Testis (tissue), 3 donors: ENCODE measurements around the gene MINDY2. TPM values are rescaled to one million over a fixed set of nuclear protein-coding genes. Genes with fewer than 3 reads are reported as not detected.

Source experiments
- DNase-seq: peaks from one replicate; pipeline ENCODE4 v3.0.0-alpha.2; 2019
- H3K27ac ChIP-seq, 2 donors: fragments of 200-600 bp; sonication (generic); one replicate each; pipeline ENCODE4 v1.5.1; 2019
- H3K27me3 ChIP-seq: fragments of 200-600 bp; sonication (generic); one replicate; pipeline ENCODE4 v1.5.1; 2019
- H3K36me3 ChIP-seq: fragments of 200-600 bp; sonication (generic); one replicate; pipeline ENCODE4 v1.5.1; 2017; ENCODE audit warnings: low read depth; ENCODE audit errors: missing control alignments
- H3K4me1 ChIP-seq: fragments of 200-600 bp; sonication (generic); one replicate; pipeline ENCODE4 v1.5.1; 2019
- H3K4me3 ChIP-seq, 2 donors: fragments of 200-600 bp; sonication (generic); one replicate each; pipeline ENCODE4 v1.5.1; 2017 to 2019
- H3K9me3 ChIP-seq: fragments of 200-600 bp; sonication (generic); one replicate; pipeline ENCODE4 v1.5.1; 2017
- POLR2A ChIP-seq: fragments of 450-650 bp; IDR thresholded peaks from one replicate; pipeline ENCODE4 v1.6.1; 2017; ENCODE audit warnings: antibody characterized with exemption, mild to moderate bottlenecking, moderate library complexity
- WGBS, 2 donors: methylation state at CpG; one replicate each; pipeline ENCODE4 v1.1.5; 2018; 5-methylcytosine and 5-hydroxymethylcytosine counted together
- intact Hi-C: fragments of 100-400 bp; cut with DNase I; formaldehyde crosslinking; loops from one replicate; pipeline ENCODE4 v1.15.1; 2023; ENCODE audit warnings: low total_unique reads
- polyA plus RNA-seq: library from polyadenylated mRNA; stranded (reverse); fragments of 350-450 nt; fragmentation: Illumina TruSeq; extraction: RNeasy Lipid Tissue Mini Kit (QIAGEN cat#74804); gene quantifications from one replicate; pipeline ENCODE4 v1.2.3, GENCODE V29; 2014; ENCODE audit warnings: low read depth, low replicate concordance; ENCODE audit not compliant: insufficient read depth
- total RNA-seq, 2 donors: library from RNA; depleted of rRNA; stranded (reverse); fragments of >200 nt; gene quantifications; one replicate each; pipeline ENCODE4 v1.2.3, GENCODE V29; 2016
- TF ChIP-seq, protein P1 (sequence below), 3 experiments: fragments of 450-650 bp in 2 of 3; fragments of 200-600 bp in 1 of 3; sonication (generic) in 1 of 3; IDR thresholded peaks; one replicate each; pipeline ENCODE4 v1.5.1; 2016 to 2019; ENCODE audit warnings: antibody characterized with exemption in 3 of 3, mild to moderate bottlenecking in 2 of 3, moderate library complexity in 1 of 3

The MINDY2 gene
- total and polyA plus RNA-seq, 3 donors from 2014 or later, result 9.9 to 15.4 (median 15.0) TPM

DNA sequence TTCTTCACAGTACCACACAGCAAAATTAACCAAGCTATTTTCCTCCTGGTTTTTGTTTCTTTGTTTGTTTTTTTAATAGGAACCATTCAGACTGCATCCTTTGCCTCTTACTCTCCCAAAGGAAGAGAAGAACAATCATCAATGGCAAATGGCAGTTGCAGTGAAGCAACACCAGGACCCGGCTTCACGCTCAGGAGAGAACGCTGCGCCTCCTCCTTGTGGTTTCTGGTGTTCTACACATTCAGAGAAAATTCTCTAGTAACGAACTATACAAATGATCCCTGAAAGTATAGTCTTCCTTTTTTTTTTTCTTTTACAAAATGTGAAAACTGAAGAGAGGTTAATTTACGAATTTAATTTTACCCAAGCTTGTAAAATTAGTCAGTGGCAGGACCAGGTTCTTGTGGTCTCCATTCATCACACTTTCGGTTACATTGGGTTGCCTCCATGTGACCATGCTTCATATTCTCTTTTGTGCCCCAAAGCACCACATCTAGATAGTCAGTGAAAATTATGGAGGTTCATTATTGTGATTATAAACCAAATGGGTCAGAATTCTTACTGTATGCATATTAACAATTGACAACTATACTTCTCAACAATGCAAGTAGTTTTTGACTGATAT lies 10.6 kb upstream of the MINDY2 start:
- no peak overlapping the region for H3K4me3 ChIP-seq
- DNase-seq, result no peak
- WGBS, 2 donors, result 90 to 91% methylated on average over 7 of the region's 7 CpGs

DNA sequence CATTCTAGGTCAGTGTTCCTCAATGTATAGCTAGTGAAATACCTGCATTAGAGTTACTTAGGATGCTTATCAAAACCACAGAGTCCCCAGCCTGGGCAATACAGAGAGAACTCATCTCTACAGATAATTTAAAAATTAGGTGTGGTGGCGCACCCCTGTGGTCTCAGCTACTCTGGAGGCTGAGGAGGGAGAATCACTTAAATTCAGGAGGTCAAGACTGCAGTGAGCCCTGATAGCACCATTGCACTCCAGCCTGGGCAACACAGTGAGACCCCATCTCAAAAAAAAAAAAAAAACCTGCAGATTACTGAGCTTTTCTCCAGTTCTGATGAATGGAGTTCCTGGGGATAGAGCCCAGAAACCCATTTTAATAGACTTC lies 10.1 kb upstream of the MINDY2 start:
- Histone ChIP-seq H3K27me3 (no peaks in the 10 kb centered on the region), H3K4me1 (no peaks in the 10 kb centered on the region), H3K9me3 (no peaks in the 10 kb centered on the region), H3K27ac (no peak overlapping the region), H3K4me3 (no peak overlapping the region), H3K36me3 (no peaks in the 10 kb centered on the region)
- 80 to 92% methylated on average over 1 of the region's 1 CpG for WGBS, 2 donors
- no peak for TF ChIP-seq POLR2A
- TF ChIP-seq, protein P1, sequence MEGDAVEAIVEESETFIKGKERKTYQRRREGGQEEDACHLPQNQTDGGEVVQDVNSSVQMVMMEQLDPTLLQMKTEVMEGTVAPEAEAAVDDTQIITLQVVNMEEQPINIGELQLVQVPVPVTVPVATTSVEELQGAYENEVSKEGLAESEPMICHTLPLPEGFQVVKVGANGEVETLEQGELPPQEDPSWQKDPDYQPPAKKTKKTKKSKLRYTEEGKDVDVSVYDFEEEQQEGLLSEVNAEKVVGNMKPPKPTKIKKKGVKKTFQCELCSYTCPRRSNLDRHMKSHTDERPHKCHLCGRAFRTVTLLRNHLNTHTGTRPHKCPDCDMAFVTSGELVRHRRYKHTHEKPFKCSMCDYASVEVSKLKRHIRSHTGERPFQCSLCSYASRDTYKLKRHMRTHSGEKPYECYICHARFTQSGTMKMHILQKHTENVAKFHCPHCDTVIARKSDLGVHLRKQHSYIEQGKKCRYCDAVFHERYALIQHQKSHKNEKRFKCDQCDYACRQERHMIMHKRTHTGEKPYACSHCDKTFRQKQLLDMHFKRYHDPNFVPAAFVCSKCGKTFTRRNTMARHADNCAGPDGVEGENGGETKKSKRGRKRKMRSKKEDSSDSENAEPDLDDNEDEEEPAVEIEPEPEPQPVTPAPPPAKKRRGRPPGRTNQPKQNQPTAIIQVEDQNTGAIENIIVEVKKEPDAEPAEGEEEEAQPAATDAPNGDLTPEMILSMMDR (IDR thresholded peaks at IDR 0.05), result no peak
- intact Hi-C loops, result no loop called here
- DNase-seq, result no peak

More for the DNA sequence above, 10.6 kb upstream of the MINDY2 start:
- Histone ChIP-seq H3K4me1 (no peaks in the 10 kb centered on the region), H3K36me3 (no peaks in the 10 kb centered on the region), H3K27ac (no peak overlapping the region), H3K9me3 (no peaks in the 10 kb centered on the region), H3K27me3 (no peaks in the 10 kb centered on the region)
- TF ChIP-seq POLR2A, result no peak
- TF ChIP-seq, protein P1 (IDR thresholded peaks at IDR 0.05), result no peak
- intact Hi-C loops, result no loop called here

- DNase-seq, result no peak
- TF ChIP-seq POLR2A, result no peak
- TF ChIP-seq, protein P1 (IDR thresholded peaks at IDR 0.05), result no peak
- H3K9me3 ChIP-seq, result no peaks in the 10 kb centered on the region
- no peaks in the 10 kb centered on the region for H3K27me3 ChIP-seq
- intact Hi-C loops, result no loop called here
- H3K36me3 ChIP-seq, result no peaks in the 10 kb centered on the region
- H3K4me1 ChIP-seq, result no peaks in the 10 kb centered on the region
- no peak overlapping the region for H3K27ac ChIP-seq
- H3K4me3 ChIP-seq, result no peak overlapping the region
Measured at GRCh38 chr15:58762285-58762684, 8.8 kb upstream of the MINDY2 start.

- no peak overlapping the region for H3K27ac ChIP-seq
- no peak overlapping the region for H3K4me3 ChIP-seq
- intact Hi-C loops, result no loop called here
- H3K9me3 ChIP-seq, result no peaks in the 10 kb centered on the region
- no peak for DNase-seq
- H3K27me3 ChIP-seq, result no peaks in the 10 kb centered on the region
- WGBS, 2 donors, result 93 to 100% methylated on average over 1 of the region's 1 CpG
- H3K4me1 ChIP-seq, result no peaks in the 10 kb centered on the region
- TF ChIP-seq, protein P1 (IDR thresholded peaks at IDR 0.05), result no peak
- no peak for TF ChIP-seq POLR2A
- no peaks in the 10 kb centered on the region for H3K36me3 ChIP-seq
Measured at GRCh38 chr15:58762731-58763130, 8.4 kb upstream of the MINDY2 start.

GRCh38 chr15:58764468-58764867 lies 6.6 kb upstream of the MINDY2 start:
- intact Hi-C loops, result no loop called here
- no peak for DNase-seq
- Histone ChIP-seq H3K9me3 (no peaks in the 10 kb centered on the region), H3K4me3 (no peak overlapping the region), H3K27me3 (no peaks in the 10 kb centered on the region), H3K4me1 (no peaks in the 10 kb centered on the region), H3K36me3 (no peaks in the 10 kb centered on the region), H3K27ac (no peak overlapping the region)
- TF ChIP-seq, protein P1 (IDR thresholded peaks at IDR 0.05), result no peak
- TF ChIP-seq POLR2A, result no peak
- 93 to 97% methylated on average over 5 of the region's 5 CpGs for WGBS, 2 donors
